GM21390 (cell line): ENCODE results near the gene NT5C.

Source experiments
- ATAC-seq: cut with Tn5 transposase; IDR thresholded peaks from one replicate; pipeline ENCODE4 v1.9.1; 2021; ENCODE audit not compliant: unreplicated experiment

The NT5C gene

GRCh38 chr17:75094871-75095399, 36.6 kb downstream of the NT5C start:
- ATAC-seq: no peak

DNA sequence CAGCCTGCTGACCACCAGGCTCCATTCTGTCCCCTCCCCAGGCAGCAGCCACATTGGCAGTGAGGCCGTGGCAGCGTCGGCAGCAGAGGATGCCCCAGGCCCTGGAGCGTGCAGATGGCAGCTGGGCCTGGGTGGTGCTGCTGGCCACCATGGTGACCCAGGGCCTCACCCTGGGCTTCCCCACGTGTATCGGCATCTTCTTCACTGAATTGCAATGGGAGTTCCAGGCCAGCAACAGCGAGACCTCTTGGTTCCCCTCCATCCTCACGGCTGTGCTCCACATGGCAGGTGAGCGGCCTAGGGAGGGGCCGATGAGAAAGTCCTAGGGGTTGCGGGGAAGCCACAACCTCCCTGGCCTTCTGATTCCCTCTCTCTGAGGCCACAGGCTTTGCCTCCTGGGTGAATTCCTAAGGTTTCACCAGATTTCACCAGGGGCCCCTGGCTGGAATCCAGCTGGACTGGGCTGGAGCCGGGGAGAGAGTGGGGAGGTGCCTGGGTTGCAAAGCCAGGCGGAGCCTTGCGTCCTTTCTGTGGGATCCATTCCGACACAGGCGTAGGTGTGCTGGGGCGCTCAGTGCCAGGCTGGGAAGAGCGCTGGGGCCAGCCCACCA, 37.9 kb downstream of the NT5C start:
- ATAC-seq: no peak

- no peak for ATAC-seq
Observed at GRCh38 chr17:75091855-75092327, 39.7 kb downstream of the NT5C start.

DNA sequence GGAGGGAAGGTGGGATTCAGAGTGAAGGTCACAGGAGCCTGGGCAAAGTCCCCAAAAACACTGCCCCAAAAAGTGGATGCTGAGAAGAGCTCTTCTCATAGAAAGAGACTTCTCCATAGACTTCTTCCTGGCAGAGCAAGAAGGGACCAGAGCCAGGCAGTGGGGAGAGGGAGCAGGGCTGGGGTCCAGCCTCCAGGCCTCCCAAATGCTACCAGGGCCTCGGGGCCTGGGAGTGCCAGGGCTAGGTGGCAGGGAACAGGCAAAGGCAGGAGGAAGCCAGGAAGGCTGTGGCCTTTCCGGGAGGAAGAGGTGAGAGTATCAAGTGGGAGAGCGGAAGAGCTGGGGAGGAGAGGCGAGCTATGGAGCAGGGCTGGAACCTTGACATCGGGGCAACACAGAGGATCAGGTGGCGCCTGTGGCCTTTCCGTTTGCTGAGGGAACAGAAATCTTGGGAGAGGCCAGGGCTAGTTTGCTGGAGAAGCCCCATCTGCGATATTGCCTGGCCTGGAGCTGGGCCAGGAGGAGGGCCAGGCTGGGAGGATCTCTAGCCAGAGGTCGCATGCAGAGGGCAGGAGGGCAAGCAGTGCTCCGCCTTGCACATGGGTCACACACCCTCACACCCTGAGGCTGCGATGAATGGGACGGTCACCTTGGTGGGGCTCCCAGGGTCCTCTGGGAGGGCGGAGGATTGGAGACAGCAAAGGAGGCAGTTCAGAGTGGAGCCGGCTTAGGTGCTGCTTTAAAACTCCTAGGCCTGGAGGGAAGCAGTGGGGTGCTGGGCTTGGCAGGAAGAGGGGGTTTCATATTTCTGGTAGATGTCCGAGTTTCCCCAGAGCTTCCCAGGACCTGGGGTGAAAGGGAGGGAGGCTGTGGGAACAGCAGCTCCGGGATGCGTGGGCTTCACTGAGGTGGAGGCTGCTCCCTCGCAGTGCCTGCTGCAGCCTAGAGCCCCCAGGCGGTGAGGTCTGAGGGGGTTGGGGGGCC, 40.4 kb downstream of the NT5C start:
- ATAC-seq: no peak

DNA sequence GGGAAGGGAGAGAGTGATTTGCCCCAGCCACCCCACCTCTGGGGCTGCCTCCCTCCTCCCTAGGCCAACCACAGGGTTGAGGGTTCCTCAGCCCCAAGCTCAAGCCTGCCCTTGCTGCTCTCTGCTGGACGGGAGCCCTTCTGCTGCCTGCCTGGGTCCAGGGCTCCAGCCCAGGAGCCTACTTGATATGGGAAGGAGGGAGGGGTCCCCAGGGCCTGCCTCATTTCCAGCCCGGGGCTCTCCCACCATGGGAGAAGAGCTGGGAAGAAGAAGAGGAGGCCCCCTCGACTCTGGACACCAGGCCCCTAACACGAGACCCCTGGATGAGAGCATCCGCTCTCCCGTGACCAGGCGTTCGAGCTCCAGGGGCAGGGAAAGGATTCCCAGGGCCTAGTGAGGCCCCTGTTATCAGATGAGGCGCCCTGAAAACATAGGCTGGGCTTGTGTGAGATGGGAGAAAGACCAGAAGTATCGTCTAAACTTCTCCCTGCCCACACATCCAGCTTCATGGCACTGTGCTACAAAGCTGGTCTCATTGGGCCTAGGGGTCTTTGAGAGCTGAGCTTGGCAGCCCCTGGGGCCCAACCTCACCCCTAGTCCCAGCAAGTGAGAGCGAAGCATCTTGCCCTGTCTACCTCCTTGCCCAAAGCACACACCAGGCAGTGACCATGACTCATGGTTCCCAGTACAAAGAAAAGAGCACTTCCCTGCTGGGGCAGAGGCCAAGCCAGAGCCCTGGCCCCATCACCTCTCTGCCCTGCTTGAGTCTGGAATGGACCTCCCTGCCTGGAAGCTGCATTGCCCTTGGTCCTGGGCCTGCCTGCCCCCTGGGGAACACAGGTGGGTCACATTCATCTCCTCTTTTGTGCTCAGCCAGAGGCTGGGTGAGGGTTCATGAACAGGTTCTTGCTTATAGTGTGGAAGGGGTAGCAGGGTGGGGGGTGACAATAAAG, 42.8 kb downstream of the NT5C start:
- ATAC-seq: no peak

GRCh38 chr17:75087558-75088453, 43.7 kb downstream of the NT5C start, which contains the start of gene SLC16A5:
Gene SLC16A5 (plus strand): TSS chr17:75087954. CDS start chr17:75093637, 5,683 bp downstream.
- ATAC-seq: no peak

DNA sequence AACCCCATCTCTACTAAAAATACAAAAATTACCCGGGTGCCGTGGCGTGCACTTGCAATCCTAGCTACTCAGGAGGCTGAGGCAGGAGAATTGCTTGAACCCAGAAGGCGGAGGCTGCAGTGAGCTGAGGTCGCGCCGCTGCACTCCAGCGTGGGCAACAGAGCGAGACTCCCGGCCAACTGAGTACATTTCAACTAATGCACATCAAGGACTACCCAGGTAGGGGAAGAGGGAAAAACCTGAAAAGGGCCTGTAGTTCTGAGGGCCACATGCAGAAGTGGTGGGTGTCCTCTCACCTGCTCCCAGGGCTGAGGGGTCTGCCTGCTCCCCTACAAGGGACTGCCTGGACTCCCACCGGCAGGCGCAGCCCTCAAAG, 44.4 kb downstream of the NT5C start:
- no peak for ATAC-seq

DNA sequence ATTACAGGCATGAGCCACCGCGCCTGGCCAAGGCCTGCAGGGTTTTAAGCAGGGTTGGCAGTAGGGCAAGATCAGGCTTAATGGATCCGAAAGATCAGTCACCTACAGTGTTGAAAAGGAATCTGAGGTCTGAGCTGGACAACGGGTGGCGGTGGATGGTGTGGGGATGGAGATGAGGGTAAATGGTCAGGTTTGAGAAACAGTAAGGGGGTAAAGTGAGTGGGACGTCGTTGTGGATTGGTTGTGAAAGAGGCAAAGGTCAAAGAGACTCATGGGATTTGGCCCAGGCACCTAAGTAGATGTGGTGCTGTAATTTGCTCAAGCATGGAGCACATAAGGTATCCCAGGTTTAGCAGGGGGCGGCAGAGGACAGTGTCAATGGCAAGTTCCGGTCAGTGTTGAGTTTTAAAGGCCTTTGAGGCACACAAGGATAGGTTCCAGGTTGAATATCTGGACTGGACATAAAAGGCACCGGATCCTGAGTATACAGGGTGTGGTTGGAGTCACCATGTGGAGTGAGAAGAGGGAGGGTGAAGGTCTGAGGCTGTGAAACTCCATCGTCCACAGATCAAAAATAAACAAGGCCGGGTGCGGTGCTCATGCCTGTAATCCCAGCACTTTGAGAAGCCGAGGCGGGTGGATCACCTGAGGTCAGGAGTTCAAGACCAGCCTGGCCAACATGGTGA, 44.9 kb downstream of the NT5C start:
- ATAC-seq: no peak

GRCh38 chr17:75084039-75084660, 47.4 kb downstream of the NT5C start:
- no peak for ATAC-seq

DNA sequence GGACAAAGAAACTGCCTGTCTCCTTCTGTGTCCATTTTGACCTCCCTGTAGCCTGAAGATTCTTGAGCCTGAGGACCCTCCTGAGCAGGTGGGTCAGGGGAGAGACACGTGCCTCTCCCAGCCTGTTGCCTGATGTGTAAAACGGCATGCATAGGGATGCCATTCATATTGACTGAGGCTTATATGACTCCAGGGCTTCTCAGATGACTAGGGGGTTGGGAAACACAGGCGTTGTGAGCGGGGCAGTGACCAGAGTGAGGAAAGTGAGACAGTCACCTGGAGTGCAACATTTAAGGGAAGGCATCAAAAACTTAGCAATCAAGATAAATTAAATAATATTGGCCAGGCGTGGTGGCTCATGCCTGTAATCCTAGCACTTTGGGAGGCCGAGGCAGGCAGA, 48.9 kb downstream of the NT5C start:
- no peak for ATAC-seq

- no peak for ATAC-seq
Observed at GRCh38 chr17:75081611-75082540, 49.7 kb downstream of the NT5C start.
